ENCODE data around the gene SORT1. TPM values are rescaled to one million over a fixed set of nuclear protein-coding genes. Genes with fewer than 3 reads are reported as not detected.
A peak's percentile ranks its signal among the peaks of the same experiment; 100 is the strongest.

Gene SORT1
- total and polyA plus RNA-seq, 2 of the 4 experiments (the other 2 are of a cell fraction): 15.8 to 16.7 TPM

GRCh38 chr1:109277434-109278204 is 120.1 kb downstream of the SORT1 start:
- peak overlapping the region; percentile 94 for H2AK5ac ChIP-seq (ENCODE audit: low read depth, low read length)
- ATAC-seq (ENCODE audit: low read depth): peak; percentile 62
- H2BK20ac ChIP-seq (ENCODE audit: low read depth, low read length): peak overlapping the region; percentile 89
- no peak overlapping the region for H3K23ac ChIP-seq (ENCODE audit: low read depth, low read length)
- no CpG with 5 or more reads among the region's 7 CpGs for WGBS, 2 experiments (ENCODE audit: extremely low coverage in 2 of 2, insufficient read length in 1 of 2)
- H4K5ac ChIP-seq (ENCODE audit: low read depth, low read length): 0 out of 2 replicates have a peak overlapping the region, but pooled peaks have one; percentile 51
- H3K4me3 ChIP-seq (ENCODE audit: insufficient read depth, low read depth, low read length): no peak overlapping the region
- dilution Hi-C loops (cut with HindIII; ENCODE audit: low sequenced_read_pairs, unreplicated experiment): no loop called here
- TF ChIP-seq MAFK (IDR thresholded peaks at IDR 0.05; ENCODE audit: low read depth, low read length) (no peak), USF2 (IDR thresholded peaks at IDR 0.05; ENCODE audit: low read depth, low read length) (no peak), POLR2A (IDR thresholded peaks at IDR 0.05; ENCODE audit: low read depth, low read length) (no peak), SMC3 (IDR thresholded peaks at IDR 0.05; ENCODE audit: low read depth, low read length) (peak; percentile 80), CTCF (conservative IDR thresholded peaks at IDR 0.05; ENCODE audit: low read depth, low read length) (peak; percentile 72), MAZ (IDR thresholded peaks at IDR 0.05; ENCODE audit: borderline replicate concordance, low read depth, low read length) (no peak), RAD21 (IDR thresholded peaks at IDR 0.05; ENCODE audit: low read length) (peak; percentile 75), RFX5 (IDR thresholded peaks at IDR 0.05; ENCODE audit: low read depth, low read length) (no peak)
- peaks cover 16% of the 10 kb centered on the region for H3K4me1 ChIP-seq (ENCODE audit: control insufficient read depth, insufficient read depth, low read length)
- H3K18ac ChIP-seq (ENCODE audit: low read depth, low read length): no peak overlapping the region
- H4K8ac ChIP-seq (ENCODE audit: low read depth in 2 of 2, low read length in 2 of 2): peak overlapping the region in 1 of 2 experiments; percentile 79; a peak in 2 of 4 replicates
- peak overlapping the region; percentile 84 for H2AFZ ChIP-seq (replicated peaks; ENCODE audit: low read length, poor library complexity)
- ChIA-PET POLR2A (ENCODE audit: unreplicated experiment) (interaction anchor here (0.5 to 0.7 kb wide), 2 partner anchors 76 to 275 kb away, joined by 3 read pairs; no protein-coding TSS in a partner anchor), CTCF (interaction anchor here (0.6 to 1.5 kb wide), 6 partner anchors 14 to 124 kb away, joined by 3 to 4 read pairs (median 3); partner anchors contain the start of gene SORT1)
- no peak overlapping the region for H3K9ac ChIP-seq (ENCODE audit: low read depth, low read length)
- peak overlapping the region; percentile 86; the same call in 1 of the 2 replicates for H2BK120ac ChIP-seq (ENCODE audit: low read depth, low read length)
- H3K27ac ChIP-seq (ENCODE audit: insufficient read depth, low read length): no peak overlapping the region
- intact Hi-C loops (cut with micrococcal nuclease): loop anchor here (2.0 kb wide), 1 partner anchor 255 kb away; no protein-coding TSS in a partner anchor
- H3K27me3 ChIP-seq (ENCODE audit: control insufficient read depth, insufficient read depth, low read length): no peaks in the 10 kb centered on the region
- H3K56ac ChIP-seq (ENCODE audit: extremely low read depth, insufficient read depth, low read length): no peak overlapping the region
- peak overlapping the region; percentile 85 for H2AK9ac ChIP-seq (replicated peaks; ENCODE audit: low read depth, low read length, poor library complexity)
- H3K14ac ChIP-seq (replicated peaks; ENCODE audit: low read depth, low read length): peak overlapping the region; percentile 71; the same call in 1 of the 2 replicates
- peak overlapping the region; percentile 84 for H3K4ac ChIP-seq (ENCODE audit: low read depth, low read length)
- in situ Hi-C loops (cut with MboI; ENCODE audit: low sequenced_read_pairs): loop anchor here (5.0 kb wide), 1 partner anchor 120 kb away; the partner anchor contains the start of gene SORT1
- H3K9me3 ChIP-seq (ENCODE audit: control insufficient read depth, insufficient read depth, low read length): no peaks in the 10 kb centered on the region
- H4K91ac ChIP-seq (ENCODE audit: insufficient read depth, low read depth, low read length): peak overlapping the region; percentile 81
- no TSS peak for BruUV-seq (replicated peaks)
- H3K79me1 ChIP-seq (ENCODE audit: low read depth in 1 of 2, low read length in 2 of 2): peaks cover 15 to 49% of the 10 kb centered on the region in 2 experiments
- H3K4me2 ChIP-seq (ENCODE audit: low read depth, low read length): no peak overlapping the region
- peaks cover 6% of the 10 kb centered on the region for H3K36me3 ChIP-seq (ENCODE audit: control insufficient read depth, insufficient read depth, low read length)
- peak overlapping the region; percentile 69; the same call in 2 of the 3 replicates for H2BK15ac ChIP-seq (ENCODE audit: low read depth, low read length)
- no peaks in the 10 kb centered on the region for H4K20me1 ChIP-seq (ENCODE audit: insufficient read depth, low read length)
- H3K9me1 ChIP-seq (ENCODE audit: insufficient read depth, low read length): peaks cover 9% of the 10 kb centered on the region; the same call in 1 of the 2 replicates
- peak; percentile 64 for DNase-seq
- H2BK5ac ChIP-seq (ENCODE audit: low read depth, low read length, poor library complexity, severe bottlenecking): peak overlapping the region; percentile 86
